Activated CD8-positive, alpha-beta T cell treated with anti-CD3 and anti-CD28 coated beads for 36 hours (primary cell): ENCODE results near the gene CSNK1G3. TPM values are rescaled to one million over a fixed set of nuclear protein-coding genes. Genes with fewer than 3 reads are reported as not detected.
"Not testable (repeated sequence)": the region's sequence is repeated elsewhere in the genome, so short reads cannot be mapped to it uniquely, and the experiment has no call there.

Experiments used
- ATAC-seq: fragments of 200-7000 bp; cut with Tn5 transposase; one replicate; pipeline ENCODE4 v1.10.0; 2021; ENCODE audit warnings: mild to moderate bottlenecking, moderate library complexity
- CTCF ChIA-PET: fragments of 350-600 bp; sonication (Branson Sonifier 250); formaldehyde crosslinking; loops from one replicate; lab custom pipeline; 2021; ENCODE audit warnings: antibody characterized with exemption; lab: Charles Lee
- POLR2A ChIA-PET: fragments of 350-600 bp; sonication (Branson Sonifier 250); formaldehyde crosslinking; loops from one replicate; lab custom pipeline; 2021; ENCODE audit warnings: antibody characterized with exemption; lab: Charles Lee
- DNase-seq: peaks from one replicate; pipeline ENCODE4 v3.0.0-alpha.2; 2020
- H3K27ac Mint-ChIP-seq: one replicate; pipeline ENCODE4 v1.8.0; 2021; ENCODE audit warnings: mild to moderate bottlenecking, mixed read lengths
- H3K27me3 Mint-ChIP-seq: one replicate; pipeline ENCODE4 v1.8.0; 2021; ENCODE audit warnings: mixed read lengths
- H3K36me3 Mint-ChIP-seq: one replicate; pipeline ENCODE4 v1.8.0; 2021; ENCODE audit warnings: low read depth, mixed read lengths
- H3K4me1 Mint-ChIP-seq: one replicate; pipeline ENCODE4 v1.8.0; 2021; ENCODE audit warnings: low read depth, mixed read lengths
- H3K4me3 Mint-ChIP-seq: one replicate; pipeline ENCODE4 v1.8.0; 2021; ENCODE audit warnings: mild to moderate bottlenecking, moderate library complexity, mixed read lengths
- H3K9me3 Mint-ChIP-seq: one replicate; pipeline ENCODE4 v1.8.0; 2021; ENCODE audit warnings: mixed read lengths
- CTCF ChIP-seq: fragments of 200-600 bp; IDR thresholded peaks from one replicate; pipeline ENCODE4 v1.8.0; 2022; ENCODE audit warnings: antibody characterized with exemption, mild to moderate bottlenecking
- intact Hi-C: fragments of 100-400 bp; cut with micrococcal nuclease; formaldehyde crosslinking; loops from one replicate; pipeline ENCODE4 v1.10.0; 2022
- total RNA-seq, 2 experiments: library from RNA; stranded (reverse); gene quantifications; one replicate each; pipeline ENCODE4 v1.2.3, GENCODE V29; 2021

CSNK1G3 gene
- total RNA-seq, 2 experiments from 2014 or later = 36.1 to 39.2 TPM

GRCh38 chr5:123486951-123487655, 24.9 kb upstream of the CSNK1G3 start:
- POLR2A ChIA-PET = no interaction called here
- Mint-ChIP-seq H3K9me3 (no peaks in the 10 kb centered on the region), H3K36me3 (no peaks in the 10 kb centered on the region), H3K27ac (no peak overlapping the region), H3K4me1 (no peaks in the 10 kb centered on the region), H3K27me3 (peaks cover 22% of the 10 kb centered on the region), H3K4me3 (no peak overlapping the region)
- ATAC-seq (no peak), DNase-seq (peak; percentile 27)
- intact Hi-C loops = no loop called here
- CTCF ChIA-PET = interaction anchor here (1.3 to 1.8 kb wide), 5 partner anchors 20 to 124 kb away, joined by 3 to 5 read pairs (median 3); partner anchors contain the start of gene CEP120
- no peak for TF ChIP-seq CTCF

GRCh38 chr5:123490974-123491373, 21.0 kb upstream of the CSNK1G3 start:
- ChIA-PET POLR2A (no interaction called here), CTCF (no interaction called here)
- H3K4me3 Mint-ChIP-seq = no peak overlapping the region
- DNase-seq (no peak), ATAC-seq (no peak)
- no peak for TF ChIP-seq CTCF
- intact Hi-C loops = no loop called here
- peaks cover 21% of the 10 kb centered on the region for H3K27me3 Mint-ChIP-seq
- no peaks in the 10 kb centered on the region for H3K4me1 Mint-ChIP-seq
- no peaks in the 10 kb centered on the region for H3K36me3 Mint-ChIP-seq
- H3K27ac Mint-ChIP-seq = no peak overlapping the region
- no peaks in the 10 kb centered on the region for H3K9me3 Mint-ChIP-seq

GRCh38 chr5:123495211-123495610, 16.8 kb upstream of the CSNK1G3 start:
- H3K4me3 Mint-ChIP-seq, H3K9me3 Mint-ChIP-seq, H3K36me3 Mint-ChIP-seq, intact Hi-C loops, ATAC-seq, H3K27ac Mint-ChIP-seq, H3K4me1 Mint-ChIP-seq, DNase-seq: not testable (repeated sequence)
- H3K27me3 Mint-ChIP-seq = peaks cover 14% of the 10 kb centered on the region
- ChIA-PET POLR2A (interaction anchor here (0.6 kb wide), 1 partner anchor 16 kb away, joined by 3 read pairs; the partner anchor contains the start of gene CSNK1G3), CTCF (interaction anchor here (0.7 to 0.9 kb wide), 2 partner anchors 103 to 116 kb away, joined by 3 read pairs; no protein-coding TSS in a partner anchor)

GRCh38 chr5:123496892-123497291, 15.1 kb upstream of the CSNK1G3 start:
- Mint-ChIP-seq H3K4me1 (peaks cover 4% of the 10 kb centered on the region), H3K4me3 (no peak overlapping the region), H3K36me3 (no peaks in the 10 kb centered on the region), H3K27me3 (peaks cover 9% of the 10 kb centered on the region), H3K27ac (no peak overlapping the region), H3K9me3 (no peaks in the 10 kb centered on the region)
- intact Hi-C loops = no loop called here
- TF ChIP-seq CTCF = no peak
- DNase-seq (peak; percentile 23), ATAC-seq (peak; percentile 34)
- ChIA-PET POLR2A (no interaction called here), CTCF (interaction anchor here (1.0 to 1.6 kb wide), 3 partner anchors 10 to 73 kb away, joined by 3 to 6 read pairs (median 3); partner anchors contain the start of gene CEP120)

GRCh38 chr5:123500471-123500870, 11.5 kb upstream of the CSNK1G3 start:
- TF ChIP-seq CTCF = no peak
- H3K27ac Mint-ChIP-seq = no peak overlapping the region
- DNase-seq = no peak
- no peak overlapping the region for H3K4me3 Mint-ChIP-seq
- no peaks in the 10 kb centered on the region for H3K9me3 Mint-ChIP-seq
- intact Hi-C loops = no loop called here
- ChIA-PET POLR2A (no interaction called here), CTCF (interaction anchor here (1.0 kb wide), 1 partner anchor 9 kb away, joined by 3 read pairs; no protein-coding TSS in a partner anchor)
- no peak for ATAC-seq
- no peaks in the 10 kb centered on the region for H3K36me3 Mint-ChIP-seq
- H3K27me3 Mint-ChIP-seq = peaks cover 10% of the 10 kb centered on the region
- peaks cover 9% of the 10 kb centered on the region for H3K4me1 Mint-ChIP-seq
